OCI-LY3 (cell line): ENCODE results near the gene WDR46.

ENCODE experiments used
- CTCF ChIP-seq: fragments of 200-600, 300-600 bp; sonication (generic); IDR thresholded peaks from 2 replicates; pipeline ENCODE4 v1.5.1; 2014; ENCODE audit warnings: antibody characterized with exemption, low read length, low read depth
- EZH2phosphoT487 ChIP-seq: fragments of 200-600 bp; shearing (Covaris generic); IDR thresholded peaks from 2 replicates; pipeline ENCODE4 v1.6.1; 2018; ENCODE audit warnings: antibody characterized with exemption, mixed run types, low read depth

- TF ChIP-seq CTCF = no peak
- TF ChIP-seq EZH2phosphoT487 = no peak
Measured at GRCh38 chr6:33278392-33278741, 10.7 kb downstream of the WDR46 start.
